HG02763 (cell line): ENCODE measurements around the gene VSTM4.

Source experiments
- ATAC-seq: cut with Tn5 transposase; IDR thresholded peaks from one replicate; pipeline ENCODE4 v1.9.1; 2021; ENCODE audit warnings: mild to moderate bottlenecking, moderate library complexity; ENCODE audit not compliant: unreplicated experiment

Gene VSTM4

DNA sequence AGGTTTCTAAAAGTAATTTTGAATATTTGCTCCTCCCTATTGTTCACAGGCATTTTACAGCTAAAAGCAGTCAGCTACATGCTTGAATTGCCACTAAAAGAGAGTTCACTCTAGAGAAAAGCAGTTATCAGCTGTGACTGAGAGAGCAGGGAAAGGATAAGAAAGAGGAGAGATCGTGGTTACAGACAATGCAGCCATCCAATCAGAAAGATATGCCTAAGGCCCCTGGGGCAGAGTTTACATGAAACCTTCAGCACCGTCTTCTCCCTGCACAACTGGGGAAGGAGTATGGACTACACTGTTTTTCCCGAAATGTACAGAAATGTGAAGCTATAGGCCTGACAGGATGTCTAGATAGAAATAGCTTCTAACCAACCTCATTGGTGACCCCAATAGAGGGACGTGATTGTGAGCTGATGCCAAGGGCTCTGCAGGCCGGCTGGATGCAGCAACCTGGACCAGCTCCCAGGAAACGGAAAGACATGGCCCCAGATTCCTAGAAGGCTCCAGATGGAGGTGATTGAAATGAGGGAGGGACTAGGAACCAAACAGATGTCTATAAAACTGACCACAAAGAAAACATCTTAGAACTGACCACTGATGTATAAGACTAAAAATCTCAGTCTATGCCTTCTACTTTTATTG is 3.2 kb upstream of the VSTM4 start:
- ATAC-seq: no peak

DNA sequence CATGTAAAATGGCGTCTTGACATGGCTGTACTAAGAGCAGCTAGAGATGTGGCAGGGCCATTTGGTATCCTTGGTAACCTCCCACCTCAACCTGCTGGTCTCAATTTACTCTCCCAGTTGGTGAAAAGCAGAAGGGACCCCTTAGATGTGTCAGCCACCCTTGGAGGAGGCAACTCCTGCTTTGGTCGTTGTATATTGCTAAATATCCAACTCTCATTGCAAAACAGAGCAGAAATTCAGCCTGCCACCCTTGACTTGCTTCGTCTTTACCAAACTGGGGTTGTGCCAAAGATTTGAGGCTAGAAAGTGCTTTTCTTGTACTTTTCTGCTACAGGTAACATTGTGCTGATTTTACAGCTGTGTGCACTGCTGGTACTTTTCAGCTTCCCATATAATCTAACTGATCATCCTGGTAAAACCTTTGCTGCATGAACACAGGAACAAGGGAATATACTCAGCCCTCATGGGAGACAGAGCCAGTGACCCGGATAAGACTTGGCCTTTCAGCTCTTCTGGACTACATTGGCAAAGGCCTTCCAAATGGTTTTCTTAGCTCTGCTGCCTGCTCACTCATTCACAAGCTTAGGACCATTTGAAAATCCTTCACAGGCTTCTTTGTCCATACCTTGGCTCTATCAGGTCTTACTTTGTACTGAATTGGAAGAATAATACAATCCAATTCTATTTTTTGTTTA is 2.2 kb upstream of the VSTM4 start:
- ATAC-seq: no peak

DNA sequence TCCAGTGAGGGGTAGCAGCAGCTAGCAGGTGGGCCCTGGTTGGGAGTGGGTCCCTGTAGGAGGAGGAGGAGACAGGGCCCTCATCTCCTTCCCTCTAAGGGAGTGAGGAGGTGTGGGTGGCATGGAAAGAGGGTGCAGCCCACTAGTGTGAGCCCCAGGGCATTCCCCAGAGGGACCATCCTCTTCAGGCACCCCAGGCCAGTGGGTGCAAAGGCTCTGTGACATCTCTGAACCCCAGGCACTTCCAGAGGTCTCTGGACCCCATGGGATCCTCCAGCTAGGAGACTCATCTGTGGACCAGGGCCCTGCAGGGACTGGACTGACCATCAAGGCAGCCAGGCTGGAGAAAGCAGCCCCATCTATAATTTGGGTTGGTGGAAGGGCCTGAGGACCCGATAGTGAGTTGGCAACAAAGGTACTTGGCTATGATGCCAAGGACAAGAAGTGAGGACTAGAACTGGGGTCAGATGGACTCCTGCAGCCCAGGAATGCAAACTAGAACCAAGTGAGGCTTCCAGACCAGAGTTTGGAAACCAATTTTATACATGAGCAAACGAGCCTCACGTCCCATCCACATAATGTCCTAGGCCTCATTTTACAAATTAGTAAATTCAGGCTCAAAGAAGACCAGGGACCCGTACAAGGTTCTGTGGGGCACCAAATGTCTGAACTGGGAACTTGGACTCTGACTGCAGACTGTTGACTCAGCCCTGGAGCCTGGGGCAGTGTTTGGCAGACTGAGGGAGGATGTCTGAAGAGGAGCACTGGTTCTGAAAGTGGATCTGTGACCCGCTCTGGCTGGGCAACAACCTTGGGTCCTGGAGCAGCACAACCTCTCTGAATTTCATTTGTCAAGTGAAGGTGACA is 1.4 kb upstream of the VSTM4 start:
- no peak for ATAC-seq

DNA sequence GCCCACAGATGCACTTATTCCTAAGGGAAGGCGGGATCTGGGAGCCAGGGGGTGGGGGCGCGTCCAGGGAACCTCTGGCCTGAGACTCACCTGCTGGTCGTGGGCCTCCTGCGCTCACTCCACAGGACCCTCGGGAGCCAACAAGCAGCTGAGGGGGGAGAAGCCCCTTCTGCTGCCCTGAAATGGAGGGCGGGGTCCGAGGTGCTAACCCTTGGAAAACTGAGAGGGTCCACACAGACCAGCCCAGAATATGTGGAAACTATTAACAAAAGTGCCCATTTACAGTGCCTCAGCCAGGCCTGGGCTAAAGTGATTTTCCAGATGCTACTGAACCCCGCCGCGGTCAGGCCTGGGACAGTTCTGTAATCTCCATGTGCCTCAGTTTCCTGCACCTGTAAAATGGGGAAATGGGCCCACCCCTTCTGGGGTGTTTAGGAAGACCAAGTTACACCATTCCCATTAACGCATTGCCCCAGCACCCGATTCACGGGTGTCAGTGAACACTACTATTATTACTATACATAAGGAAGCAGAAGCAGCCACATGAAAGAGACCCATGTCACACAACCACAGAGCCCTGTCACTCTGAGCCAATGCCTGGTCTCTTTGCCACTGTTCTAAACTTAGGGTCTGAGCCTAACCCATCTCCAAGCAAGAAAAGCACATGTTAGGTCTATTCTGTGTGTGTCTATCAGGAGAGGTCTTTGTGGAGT is 630 bp upstream of the VSTM4 start:
- ATAC-seq: no peak

DNA sequence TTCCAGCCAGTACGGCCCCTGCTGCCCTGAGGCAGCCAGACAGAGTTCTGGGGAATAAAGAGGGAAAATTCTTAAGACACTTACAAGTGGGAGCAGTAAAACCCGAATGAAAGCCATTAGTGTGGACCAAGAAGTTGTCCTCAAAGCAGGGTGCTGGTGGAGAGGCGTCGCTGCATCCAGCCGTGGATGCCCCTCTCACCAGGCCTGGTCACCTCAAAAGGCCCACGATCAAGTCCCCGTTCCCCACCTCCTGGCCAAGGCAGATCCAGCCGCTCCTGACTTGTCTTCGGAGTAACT is 656 bp downstream of the VSTM4 start:
- ATAC-seq: no peak

DNA sequence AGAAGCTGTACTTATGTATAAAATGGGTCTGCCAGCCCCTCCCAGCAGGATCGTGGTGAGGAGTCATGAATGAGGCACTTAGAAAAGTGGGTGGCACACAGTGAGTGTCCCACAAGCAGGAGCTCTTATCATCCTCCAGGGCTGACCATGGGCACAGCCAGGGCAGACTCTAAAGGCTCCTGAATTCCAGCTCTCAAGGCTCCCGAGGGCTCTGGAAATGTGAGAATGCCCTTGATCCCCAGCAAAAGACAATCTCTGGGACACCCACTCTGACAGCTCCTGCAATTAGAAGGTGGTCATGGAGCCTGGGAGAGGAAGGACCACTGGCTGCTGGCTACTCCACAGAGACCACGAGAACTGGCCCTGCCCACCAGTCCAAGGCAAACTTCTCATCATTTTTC is 1.6 kb downstream of the VSTM4 start:
- no peak for ATAC-seq

DNA sequence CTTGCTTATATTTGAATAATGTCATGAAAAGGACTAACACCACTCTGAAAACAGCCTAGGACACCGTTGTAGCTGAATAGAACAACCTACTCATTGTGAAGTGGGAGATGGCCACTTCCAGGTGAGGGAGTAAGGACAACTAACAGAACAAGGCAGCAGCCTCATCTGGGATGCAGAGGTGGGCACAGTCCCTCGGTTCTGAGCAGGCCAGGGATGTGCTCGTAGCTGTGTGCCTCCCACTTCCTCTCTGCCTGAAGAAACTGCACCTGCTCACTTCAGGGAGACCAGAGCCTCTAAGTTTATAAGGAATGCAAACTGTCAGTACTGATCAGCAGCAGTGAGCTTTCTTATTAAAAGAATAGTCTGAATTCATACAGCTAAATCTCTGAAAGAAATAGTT is 2.5 kb downstream of the VSTM4 start:
- ATAC-seq: no peak

DNA sequence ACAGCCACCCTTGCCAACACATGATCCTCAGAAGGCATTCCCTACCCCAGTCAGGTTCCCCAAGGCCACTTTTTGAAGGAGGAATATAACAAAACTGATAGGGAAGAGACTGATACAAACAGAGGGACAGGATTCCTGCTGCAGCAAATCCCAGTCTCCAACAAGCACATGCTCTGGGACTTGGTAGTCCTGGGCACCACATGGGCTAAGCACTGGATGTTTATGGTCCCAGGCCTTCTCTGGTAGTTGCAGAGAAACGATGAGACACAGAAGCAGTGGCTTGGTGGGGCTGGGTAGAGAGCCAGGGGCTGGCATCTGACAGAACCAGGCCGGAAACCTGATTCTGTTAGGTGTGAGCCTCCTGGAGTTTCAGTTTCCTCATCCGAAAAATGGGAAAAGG is 3.2 kb downstream of the VSTM4 start:
- no peak for ATAC-seq

DNA sequence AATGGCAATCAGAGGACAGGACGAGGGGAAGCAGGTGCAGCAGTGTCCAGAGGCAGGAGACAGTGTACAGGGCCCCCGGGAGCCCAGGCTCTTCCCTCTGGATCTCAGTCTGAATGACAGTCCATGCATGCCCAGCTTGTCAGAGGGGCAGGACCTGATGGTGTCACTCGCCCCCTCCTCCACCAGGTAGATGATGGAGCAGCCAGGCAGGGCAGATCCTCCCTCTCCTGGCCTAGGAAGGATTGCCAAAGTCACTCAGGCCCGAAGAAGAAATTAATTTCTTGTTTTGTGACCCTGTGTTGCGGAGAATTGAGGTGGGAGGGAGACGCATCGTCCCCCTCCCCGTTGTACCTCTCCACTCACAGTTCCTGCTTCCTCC is 4.0 kb downstream of the VSTM4 start:
- no peak for ATAC-seq

DNA sequence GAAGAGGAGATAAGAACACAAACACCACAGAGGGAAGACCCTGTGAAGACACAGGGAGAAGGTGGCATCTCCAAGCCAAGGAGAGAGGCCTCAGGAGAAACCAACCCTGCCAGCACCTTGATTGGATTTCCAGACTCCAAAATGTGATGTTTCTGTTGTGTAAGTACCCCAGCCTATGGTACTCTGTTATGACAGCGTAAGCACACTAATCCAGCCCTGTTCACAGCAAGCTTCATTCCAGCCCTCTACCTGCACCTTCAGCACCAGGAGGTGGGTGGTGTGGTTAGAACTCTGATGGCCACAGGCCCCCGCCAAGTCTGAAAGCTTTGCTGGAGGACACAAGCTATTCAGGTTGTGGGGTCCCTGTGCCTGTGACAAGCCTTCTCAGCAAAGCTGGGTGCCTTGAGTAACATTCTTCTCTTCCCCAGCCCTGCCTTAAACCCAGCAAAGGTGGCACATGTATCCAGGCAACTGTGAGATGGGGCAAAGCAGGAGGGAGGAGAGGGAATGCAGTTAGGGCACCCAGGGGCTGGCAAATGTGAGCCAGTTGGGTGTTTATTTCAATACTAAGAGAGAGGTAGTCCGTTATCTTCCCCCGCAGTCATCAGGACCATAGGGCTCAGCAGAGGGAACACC is 4.5 kb downstream of the VSTM4 start:
- no peak for ATAC-seq

DNA sequence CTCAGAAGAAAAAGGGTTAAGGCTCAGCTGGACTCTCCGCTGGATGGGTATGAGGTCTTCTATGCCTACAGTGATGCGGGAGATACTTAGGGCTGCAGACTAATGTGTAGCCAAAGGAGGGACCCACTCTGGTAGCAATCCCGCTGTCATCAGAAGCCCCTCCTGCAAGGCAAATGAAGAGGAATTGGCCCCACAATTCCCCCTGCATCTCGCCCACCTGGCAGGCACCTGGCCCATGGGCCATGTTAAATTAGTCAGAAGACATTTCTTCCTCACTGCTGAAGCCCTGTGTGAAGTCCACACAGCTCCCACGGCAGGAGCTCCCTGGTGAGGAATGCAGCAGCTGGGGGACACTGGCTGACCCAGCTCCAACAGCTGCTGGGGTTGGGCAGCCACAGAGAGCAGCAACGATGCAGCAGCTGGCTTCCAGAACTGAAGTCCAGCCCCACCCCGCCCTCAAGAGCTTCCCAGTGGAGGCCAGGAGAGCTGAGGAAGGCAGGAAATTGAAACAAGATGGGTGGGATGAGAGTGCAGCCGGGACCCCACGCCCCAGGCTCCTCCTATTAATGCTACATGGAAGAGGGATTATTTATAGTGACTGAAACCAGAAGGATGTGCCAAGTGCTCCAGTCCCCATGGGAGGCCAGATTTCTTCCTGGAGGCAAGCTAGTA is 5.5 kb downstream of the VSTM4 start:
- ATAC-seq: no peak

DNA sequence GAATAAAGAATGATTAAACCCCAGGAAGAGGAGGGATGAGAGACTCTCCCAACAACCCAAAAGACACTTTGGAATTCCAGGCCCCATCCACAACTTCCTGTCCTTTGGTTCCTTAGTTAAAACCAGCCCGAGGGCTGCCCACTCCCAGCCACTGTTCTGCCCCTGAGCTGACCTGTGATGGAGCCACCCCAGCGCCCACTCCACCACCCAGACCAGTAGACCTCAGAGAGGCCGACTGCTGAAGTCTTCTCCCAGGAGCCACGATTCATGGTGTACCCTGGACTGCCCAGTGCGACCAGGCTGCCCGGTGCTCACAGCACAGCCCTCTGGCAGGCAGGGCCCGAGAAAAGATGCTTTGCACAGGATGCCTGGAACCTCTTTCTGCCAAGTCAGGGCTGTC is 6.7 kb downstream of the VSTM4 start:
- ATAC-seq: no peak

DNA sequence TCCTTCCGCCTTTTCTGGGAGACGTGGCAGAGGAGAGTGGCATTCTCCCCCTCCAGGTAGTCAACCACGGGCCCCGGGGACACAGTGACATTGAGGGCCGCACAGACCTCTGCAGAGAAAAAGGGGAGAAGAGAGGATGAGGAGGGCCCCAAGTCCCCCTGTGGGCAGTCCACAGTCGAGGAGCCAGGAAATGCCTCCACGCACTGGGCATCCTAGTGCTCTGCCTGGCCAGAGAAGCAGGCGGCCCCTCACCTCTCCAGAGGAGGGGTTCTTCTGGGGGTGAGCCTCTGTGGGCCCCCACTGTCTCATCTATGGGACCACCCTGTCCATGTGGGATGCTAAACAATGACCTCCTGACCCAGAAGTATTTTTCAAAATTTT is 7.4 kb downstream of the VSTM4 start:
- ATAC-seq: no peak

DNA sequence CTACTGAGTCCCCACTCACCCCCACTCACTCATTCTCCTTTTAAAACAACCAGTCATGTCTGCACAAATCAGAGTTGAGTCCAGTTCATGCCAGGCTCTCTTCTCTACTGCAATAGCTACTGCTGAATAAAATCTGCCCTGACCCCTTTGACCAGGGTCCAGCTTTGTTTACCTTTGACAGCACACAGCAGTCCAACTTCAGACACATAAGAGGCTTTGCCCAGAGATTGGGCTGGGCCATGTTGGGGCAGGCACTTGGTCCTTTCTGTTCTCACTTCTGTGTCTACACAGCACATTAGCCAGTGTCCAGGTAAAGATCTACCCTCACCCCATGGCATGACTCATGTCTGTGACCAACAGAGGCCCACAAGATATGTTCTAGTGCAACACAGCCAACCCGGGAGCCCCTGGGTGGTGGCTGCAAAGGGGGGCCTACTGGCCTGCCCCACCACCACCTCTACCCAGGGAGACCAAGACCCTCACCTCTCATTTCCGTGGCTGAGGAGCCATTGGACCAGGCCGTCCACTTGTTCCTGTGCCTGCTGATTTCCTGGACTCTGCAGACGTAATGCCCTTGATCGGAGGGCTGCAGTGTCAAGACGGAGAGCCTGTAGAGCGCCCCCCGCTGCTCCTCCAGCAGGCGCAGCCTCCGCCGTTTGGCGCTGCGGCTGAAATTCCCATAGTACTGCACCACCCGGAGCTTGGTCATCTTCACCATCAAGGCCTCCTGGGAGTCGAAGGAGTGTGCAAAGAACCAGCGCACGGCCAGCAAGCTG is 8.0 kb downstream of the VSTM4 start:
- no peak for ATAC-seq

DNA sequence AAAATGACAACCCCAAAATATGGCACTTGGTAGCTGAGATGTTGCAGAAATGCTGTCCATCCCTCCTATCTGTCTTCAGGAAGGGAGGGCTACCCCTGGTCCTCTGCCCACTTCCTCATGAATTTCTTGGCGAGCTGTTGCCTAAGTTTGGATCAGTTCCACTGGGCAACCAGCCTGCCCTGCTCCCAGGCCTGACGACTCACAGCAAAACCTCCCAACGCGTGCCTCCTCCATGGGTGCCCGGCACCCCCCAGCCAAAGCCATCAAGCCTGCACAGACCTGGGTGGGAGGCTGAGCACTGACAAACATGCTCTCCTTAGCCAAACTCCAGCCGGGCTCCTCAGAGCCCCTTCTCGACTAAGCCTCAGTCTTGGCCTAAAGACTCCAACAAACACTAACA is 8.9 kb downstream of the VSTM4 start:
- ATAC-seq: no peak

DNA sequence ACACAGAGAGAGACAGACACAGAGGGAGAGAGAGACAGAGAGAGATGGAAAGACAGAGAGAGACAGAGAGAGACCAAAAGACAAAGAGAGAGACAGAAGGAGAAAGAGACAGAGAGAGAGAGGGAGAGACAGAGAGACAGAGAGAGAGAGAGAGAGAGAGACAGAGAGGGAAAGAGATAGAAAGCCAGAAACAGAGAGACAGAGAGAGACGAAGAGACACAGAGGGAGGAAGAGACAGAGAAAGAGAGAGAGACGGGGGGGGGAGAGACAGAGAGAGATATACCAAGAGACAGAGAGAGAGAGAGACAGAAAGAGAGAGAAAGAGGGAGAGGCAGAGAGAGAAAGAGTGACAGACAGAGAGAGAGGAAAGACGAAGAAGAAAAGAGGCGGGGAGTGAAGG is 10.2 kb downstream of the VSTM4 start:
- ATAC-seq: no peak

DNA sequence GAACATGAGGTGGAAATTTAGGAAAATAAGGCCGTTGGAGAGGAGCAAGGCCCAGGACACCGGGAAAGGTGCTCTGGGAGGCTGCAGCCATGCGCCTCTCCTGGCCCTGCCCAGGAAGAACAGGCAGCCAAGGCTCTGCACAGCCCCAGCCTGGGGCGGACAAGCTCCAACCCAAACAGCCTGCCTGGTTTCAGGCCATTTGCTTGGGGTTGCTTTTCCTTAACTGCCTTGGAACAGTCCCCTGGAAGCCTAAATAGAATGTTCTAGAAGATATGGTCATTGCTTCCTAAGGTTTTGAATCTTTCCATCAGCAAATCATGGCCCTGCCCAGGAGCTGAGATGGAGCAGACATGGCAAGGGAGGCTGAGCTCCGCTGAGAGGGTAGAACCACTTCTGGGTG is 11.0 kb downstream of the VSTM4 start:
- no peak for ATAC-seq

DNA sequence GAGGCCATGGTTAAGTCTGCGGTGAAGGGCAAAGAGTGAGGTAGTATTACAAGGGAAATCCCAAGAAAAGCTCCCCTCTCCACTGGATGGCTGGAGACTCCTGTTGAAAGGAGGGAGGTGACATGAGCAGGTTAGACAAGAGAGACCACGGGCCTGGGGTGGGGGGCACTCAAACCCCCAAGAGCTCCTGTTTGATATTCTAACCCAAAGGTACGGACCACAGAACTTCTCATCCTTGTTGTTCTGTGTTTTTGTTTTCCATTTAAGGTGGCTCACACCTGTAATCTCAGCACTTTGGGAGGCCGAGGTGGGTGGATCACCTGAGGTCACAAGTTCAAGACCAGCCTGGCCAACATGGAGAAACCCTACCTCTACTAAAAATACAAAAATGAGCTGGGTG is 11.6 kb downstream of the VSTM4 start:
- no peak for ATAC-seq

DNA sequence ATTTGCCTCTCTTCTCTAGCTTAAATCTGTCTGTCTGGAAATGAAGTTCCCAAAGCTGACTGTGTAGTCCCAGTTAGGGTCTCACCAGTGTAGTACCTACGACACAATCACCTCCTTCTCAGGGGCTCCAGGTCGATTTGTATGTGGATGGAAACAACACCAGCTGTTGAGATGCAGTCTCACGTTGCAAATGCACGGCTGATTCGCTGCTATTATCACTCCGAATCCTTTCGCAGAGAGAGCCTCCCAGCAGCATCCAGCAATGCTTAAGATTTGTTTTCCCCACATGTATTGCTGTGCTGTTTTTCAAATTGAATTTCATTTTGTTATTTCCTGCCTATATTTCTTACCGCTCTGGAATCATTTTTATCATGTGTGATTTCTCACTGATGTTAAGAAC is 16.3 kb downstream of the VSTM4 start:
- no peak for ATAC-seq

DNA sequence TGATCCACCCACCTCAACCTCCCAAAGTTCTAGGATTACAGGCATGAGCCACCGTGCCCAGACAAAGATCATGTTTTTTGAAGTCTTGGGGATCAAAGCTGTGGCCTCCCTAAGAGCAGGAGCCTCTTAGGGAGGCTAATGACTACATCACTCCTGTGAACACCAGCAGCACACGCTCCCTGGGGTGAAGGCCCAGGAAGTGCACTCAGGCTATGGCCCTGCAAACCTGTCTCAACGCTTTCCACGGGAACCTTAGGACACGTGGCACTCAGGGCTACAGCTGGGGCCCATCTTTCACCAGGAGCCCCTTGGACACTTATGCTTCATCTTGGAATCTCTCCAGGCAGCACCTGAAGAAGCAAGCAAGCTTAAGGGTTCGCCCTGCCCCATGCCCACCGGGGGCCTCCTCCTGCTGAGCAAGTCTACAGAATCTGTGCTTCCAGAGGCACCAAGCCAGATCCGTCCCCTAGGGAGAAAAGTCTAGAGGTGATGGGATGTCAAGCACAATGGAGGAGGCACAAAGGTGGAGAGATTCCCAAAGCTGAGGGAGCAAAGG is 18.4 kb downstream of the VSTM4 start:
- ATAC-seq: no peak
